GM13977 (cell line): ENCODE measurements around the gene TRAM2.

Source experiments
- DNase-seq: peaks from one replicate; pipeline ENCODE4 v3.0.0; 2012; ENCODE audit warnings: low spot score
- in situ Hi-C: fragments of 300-500 bp; cut with MboI; formaldehyde crosslinking; loops from one replicate; pipeline ENCODE4 v1.12.0; 2022; ENCODE audit warnings: low sequenced_read_pairs, low pct_unique_long_range_greater_than_20kb, mixed read lengths, inconsistent platforms; ENCODE audit not compliant: unreplicated experiment
- TF ChIP-seq, protein P1 (sequence below): IDR thresholded peaks from 2 replicates; pipeline ENCODE4 v1.5.1; 2012; ENCODE audit warnings: mild to moderate bottlenecking, control low read depth; ENCODE audit not compliant: insufficient read depth; ENCODE audit errors: extremely low read depth, missing control alignments

Gene TRAM2

GRCh38 chr6:52564856-52565255, 12.0 kb downstream of the TRAM2 start:
- in situ Hi-C loops: no loop called here
- no peak for DNase-seq
- TF ChIP-seq, protein P1, sequence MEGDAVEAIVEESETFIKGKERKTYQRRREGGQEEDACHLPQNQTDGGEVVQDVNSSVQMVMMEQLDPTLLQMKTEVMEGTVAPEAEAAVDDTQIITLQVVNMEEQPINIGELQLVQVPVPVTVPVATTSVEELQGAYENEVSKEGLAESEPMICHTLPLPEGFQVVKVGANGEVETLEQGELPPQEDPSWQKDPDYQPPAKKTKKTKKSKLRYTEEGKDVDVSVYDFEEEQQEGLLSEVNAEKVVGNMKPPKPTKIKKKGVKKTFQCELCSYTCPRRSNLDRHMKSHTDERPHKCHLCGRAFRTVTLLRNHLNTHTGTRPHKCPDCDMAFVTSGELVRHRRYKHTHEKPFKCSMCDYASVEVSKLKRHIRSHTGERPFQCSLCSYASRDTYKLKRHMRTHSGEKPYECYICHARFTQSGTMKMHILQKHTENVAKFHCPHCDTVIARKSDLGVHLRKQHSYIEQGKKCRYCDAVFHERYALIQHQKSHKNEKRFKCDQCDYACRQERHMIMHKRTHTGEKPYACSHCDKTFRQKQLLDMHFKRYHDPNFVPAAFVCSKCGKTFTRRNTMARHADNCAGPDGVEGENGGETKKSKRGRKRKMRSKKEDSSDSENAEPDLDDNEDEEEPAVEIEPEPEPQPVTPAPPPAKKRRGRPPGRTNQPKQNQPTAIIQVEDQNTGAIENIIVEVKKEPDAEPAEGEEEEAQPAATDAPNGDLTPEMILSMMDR: no peak

DNA sequence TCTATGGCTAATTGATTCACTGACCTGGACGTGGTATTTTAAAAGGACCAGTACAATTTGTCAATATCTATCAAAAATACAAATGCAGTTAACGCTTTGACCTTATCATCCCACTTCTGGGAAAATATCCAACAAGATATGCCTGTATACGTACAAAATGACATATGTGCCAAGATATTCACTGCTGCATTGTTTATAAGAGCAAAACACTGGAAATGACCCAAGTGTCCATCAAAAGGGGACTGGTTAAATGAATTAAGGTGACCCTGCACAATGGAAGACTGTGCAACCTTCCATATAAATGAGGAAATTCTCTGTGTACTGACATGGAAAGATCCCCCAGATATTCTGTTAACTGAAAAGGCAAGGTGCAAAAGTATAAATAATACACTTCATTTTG, 13.9 kb downstream of the TRAM2 start:
- DNase-seq: no peak
- TF ChIP-seq, protein P1: no peak
- in situ Hi-C loops: no loop called here

DNA sequence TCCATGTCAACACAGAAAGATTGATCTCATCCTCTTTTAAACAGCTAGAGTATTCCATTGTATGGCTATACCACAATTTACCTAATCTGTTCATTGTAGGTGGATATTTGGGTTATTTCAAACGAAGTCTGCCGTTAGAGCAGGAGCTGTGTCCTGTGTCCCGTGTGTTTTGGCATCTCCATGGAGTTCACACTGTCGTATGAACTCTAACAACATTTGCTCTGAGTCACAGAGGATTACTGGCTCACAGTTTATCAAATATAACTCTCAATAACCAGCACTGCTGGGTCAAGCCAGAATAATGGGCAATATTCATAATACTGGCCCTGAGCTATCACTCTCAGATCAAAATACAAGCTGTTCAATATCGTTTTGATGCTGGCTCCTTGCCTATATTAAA, 16.4 kb downstream of the TRAM2 start:
- in situ Hi-C loops: no loop called here
- no peak for DNase-seq
- TF ChIP-seq, protein P1: no peak

- TF ChIP-seq, protein P1: no peak
- no peak for DNase-seq
Observed at GRCh38 chr6:52558266-52559000, 18.4 kb downstream of the TRAM2 start.

DNA sequence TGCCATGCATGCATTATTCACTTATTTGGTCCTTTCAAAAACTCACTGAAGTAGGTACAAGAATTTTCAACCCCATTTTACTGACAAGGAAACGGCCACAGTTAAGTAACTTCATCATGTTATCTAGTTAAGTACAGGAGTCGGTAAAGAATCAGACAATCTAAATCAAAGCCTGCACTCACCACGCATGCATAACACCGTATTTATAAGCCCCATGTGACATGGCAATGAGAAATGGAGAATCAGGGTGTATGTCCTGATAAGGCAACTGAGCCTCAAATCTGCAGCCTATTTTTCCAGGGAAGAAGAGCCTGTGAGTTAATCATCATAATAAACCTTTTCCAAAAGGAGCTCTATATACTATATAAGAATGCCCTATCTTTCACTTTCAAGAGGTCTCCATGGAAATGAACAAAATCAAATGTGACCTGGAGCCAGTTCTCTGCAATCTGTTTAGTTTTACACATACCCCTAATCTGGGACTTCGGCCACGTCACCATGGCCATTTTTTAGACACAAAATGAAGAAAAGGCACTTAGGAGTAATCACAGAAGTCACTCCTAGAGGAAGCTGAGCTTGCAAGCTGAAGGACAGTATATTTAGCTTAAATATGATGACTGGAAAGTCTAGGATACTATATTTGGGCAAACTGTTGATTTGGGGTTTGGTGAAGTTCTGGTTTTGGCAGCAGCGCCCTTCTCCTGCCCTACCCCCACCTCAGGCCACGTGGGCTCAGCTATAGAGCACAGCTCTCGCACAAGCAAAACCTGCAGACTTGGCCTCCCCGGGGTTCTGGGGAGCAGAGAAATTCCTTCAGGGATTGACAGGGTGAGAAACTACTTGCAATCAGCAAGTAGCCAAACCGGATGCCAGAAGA, 19.2 kb downstream of the TRAM2 start:
- TF ChIP-seq, protein P1: no peak

More at GRCh38 chr6:52558266-52559000, 18.4 kb downstream of the TRAM2 start:
- in situ Hi-C loops: no loop called here

GRCh38 chr6:52555518-52556233, 21.2 kb downstream of the TRAM2 start:
- TF ChIP-seq, protein P1: no peak
- DNase-seq: no peak
- in situ Hi-C loops: no loop called here

More for the DNA sequence above, 19.2 kb downstream of the TRAM2 start:
- in situ Hi-C loops: no loop called here
- no peak for DNase-seq
